HEK293T (cell line): ENCODE data around the gene DLD.

ENCODE experiments used
- BHLHE40 ChIP-seq: fragments of 450-650 bp; IDR thresholded peaks from 2 replicates; pipeline ENCODE4 v1.6.1; 2016; ENCODE audit warnings: mild to moderate bottlenecking, moderate library complexity, borderline replicate concordance
- PKNOX1 ChIP-seq: fragments of 450-650 bp; IDR thresholded peaks from 2 replicates; pipeline ENCODE4 v1.6.1; 2016
- ZNF384 ChIP-seq: fragments of 450-650 bp; IDR thresholded peaks from 2 replicates; pipeline ENCODE4 v1.6.1; 2016

GRCh38 chr7:107860981-107861652 lies 29.9 kb upstream of the DLD start:
- TF ChIP-seq BHLHE40: no peak
- TF ChIP-seq ZNF384: no peak
- TF ChIP-seq PKNOX1: no peak
